NCI-H1105 treated with DMSO at 0.1 percent for 48 hours (cell line): ENCODE measurements around the gene ELMOD1.

Source experiments
- DNase-seq: peaks from one replicate; lab custom pipeline; 2025; lab: John Stamatoyannopoulos, UW

Gene ELMOD1

DNA sequence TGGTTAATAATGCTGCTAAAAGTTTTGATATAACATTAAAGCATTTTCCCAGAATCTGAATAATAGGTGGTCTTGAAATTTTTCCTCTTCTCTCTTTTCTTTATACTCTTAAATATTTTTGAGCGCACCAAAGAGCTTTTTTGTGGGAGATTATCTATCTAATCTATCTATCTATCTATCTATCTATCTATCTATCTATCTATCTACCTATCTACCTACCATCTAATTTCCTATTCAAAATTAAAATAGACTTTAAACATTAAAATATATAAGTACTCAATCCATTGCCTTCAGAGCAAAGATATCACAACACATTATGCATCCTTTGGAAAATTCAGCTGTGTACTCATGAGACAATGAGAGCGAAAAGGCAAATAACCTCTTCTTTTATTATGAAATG, 55.8 kb downstream of the ELMOD1 start:
- no peak for DNase-seq

DNA sequence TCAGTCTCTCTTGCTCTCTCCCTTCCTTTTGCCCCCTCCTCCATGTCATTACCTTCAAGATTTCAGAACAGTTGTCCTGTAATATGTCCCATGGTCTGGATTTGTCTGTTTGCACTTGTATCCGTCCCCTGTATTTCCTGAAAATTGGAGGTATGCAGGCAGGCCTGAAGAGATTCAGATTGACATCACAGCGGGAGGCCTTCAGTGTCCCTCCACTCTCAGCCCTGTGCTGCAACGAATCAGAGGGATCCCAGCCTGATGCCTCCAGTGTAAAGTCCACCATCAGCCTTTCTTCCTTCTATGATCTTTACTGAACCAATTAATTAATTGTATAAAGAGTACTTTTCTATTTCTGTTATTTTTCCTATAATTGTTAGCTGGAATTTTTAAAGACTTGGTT, 57.3 kb downstream of the ELMOD1 start:
- no peak for DNase-seq

DNA sequence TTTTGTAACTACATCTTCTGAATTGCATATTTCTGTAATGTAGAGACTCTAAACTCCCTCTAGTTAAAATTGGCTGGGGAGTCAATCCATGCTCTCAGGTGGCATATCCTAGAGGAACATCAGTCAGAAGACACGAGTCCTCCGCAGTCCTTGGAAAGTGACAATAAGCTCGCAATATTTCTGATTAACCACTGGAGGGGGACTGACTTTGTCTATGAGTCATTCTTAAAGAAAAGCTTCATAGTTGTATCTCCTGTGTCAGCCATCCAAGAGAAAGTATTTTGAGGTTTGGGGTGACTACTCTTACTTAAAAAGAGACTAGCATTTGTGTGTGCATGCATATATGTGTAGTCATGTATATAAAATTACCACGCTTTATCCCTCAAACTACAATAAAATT, 60.7 kb downstream of the ELMOD1 start:
- DNase-seq: no peak

DNA sequence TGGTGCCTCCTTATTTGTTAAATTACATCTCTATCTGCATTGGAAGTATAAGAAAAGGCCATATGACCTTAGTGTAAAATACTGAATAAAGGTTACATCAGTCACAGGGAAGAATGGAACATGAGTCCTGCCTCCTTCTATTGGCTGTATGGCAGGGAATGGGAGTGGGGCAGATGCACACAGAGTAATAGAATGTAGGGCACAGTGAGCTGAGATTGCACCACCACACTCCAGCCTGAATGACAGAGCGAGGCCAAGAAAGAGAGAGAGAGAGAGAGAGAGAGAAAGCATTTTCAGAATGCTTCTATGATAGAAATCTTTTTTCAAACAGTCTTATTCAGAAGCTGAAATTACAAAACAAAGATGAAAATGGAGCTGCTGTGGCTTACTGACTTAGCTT, 62.1 kb downstream of the ELMOD1 start:
- DNase-seq: no peak

DNA sequence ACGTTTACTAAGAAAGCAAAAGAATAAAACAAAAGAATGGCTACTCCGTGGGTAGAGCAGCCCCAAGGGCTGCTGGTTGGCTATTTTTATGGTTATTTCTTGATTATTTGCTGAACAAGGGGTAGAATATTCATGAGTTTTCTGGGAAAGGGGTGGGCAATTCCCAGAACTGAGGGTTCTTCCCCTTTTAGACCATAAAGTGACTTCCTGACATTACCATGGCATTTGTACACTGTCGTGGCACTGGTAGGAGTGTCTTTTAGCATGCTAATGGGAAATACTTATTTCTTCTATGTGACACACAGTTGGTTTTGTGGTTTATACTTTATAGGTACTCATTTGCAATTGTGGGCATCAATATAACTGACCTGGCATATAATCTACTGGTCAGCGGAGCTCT, 64.7 kb downstream of the ELMOD1 start:
- DNase-seq: no peak

DNA sequence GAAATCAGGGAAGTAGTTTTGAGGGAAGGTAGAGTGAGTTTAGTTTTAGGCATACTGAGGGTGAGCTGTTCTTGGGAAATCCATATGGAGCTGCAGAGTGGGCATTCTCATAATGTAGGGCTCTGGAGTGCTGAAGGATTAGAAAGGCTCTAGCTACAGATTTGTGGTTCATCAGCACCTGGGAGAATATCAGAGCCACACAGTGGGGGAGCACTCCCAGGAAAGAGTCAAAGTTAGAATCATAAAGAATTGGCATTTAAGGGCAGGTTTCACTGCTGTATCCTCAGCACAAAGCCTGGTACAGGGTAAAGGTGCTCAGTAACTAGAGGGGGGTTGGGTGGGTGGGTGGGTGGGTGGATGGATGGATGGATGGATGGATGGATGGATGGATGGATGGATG, 68.4 kb downstream of the ELMOD1 start:
- no peak for DNase-seq

DNA sequence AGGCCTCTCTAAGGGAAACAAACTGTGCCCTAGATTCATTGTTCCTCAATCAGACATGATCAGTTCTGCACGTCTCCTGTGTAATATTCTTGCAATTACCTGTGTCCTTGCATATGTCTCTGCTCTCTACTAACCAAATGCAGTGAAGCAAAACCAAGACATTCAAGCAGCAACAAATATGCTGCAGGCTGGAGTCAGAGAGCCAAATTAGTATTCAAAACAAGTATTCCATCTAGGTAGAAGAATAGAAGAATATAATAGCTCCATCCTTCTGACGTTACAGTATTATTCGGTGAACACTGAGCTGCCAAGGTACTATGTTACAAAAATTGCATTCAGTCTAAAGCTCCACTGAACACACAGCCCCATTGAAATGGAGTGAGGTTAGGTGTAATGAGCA, 69.1 kb downstream of the ELMOD1 start:
- DNase-seq: no peak

DNA sequence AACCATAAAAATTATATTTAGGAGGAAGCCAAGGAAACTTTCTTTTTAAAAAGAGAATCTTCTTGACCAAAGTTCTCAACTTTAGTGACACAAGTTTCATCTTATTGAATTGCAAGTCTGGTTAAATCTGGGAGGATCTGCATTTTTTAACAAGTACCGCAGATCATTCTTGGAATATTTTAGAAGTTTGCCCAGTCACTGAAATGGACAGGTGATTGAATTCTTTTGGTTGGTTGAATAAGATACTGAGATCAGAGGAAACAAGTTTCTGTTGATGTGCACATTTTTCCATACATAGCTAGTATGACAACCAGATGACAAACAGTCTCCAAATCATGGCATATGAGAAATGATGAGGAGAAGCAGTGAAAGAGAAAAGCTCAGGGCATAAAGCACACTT, 70.7 kb downstream of the ELMOD1 start:
- DNase-seq: no peak

DNA sequence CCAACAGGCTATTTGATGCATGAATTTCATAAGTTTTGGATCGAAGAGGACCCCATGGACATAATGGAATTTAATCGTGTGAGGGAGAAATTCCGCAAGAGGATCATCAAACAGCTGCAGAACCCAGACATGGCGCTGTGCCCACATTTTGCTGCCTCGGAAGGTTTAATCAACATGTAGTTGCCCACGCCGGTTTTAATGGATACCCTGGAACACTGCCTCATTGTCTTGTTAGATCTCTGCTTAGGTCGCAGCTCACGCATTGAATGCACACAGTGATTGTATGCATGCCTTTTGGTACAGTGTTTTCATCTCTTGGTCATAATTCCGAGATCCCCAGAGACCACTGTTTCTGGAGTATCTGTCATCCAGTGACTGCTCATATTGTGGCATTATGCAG, 74.1 kb downstream of the ELMOD1 start:
- peak; percentile 75 for DNase-seq

DNA sequence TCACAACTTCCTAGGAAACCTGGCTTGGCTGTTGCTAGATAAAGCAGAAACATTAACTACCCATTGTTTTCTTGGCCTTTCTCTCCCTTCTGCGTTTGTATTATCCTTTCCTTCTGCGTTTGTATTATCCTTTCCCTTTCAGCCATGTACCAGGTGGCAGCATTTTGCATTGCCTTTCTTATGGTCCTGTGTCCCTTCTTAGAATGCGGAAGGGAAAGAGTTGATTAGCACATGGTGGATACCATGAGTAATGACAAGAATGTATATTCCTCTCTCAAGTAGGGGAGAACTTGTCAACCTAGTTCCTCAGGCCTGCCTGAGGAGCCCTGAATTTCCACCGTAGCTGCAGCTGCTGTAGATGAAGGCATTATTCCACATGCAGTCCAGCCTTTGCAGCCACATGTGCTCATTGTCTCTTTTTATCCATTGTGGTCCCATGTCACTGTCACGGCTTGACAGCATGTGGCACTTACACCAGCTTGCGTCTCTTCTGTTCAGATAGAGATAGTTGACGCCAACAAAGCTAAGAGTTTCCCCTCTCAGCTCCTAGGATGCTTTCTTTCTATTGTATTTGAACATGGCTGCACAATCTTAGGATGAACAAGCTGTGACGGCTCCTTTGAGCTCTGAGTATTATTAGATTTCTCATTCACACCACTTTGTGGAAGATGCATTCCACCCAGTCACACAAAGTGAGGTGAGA, 76.1 kb downstream of the ELMOD1 start:
- DNase-seq: no peak

DNA sequence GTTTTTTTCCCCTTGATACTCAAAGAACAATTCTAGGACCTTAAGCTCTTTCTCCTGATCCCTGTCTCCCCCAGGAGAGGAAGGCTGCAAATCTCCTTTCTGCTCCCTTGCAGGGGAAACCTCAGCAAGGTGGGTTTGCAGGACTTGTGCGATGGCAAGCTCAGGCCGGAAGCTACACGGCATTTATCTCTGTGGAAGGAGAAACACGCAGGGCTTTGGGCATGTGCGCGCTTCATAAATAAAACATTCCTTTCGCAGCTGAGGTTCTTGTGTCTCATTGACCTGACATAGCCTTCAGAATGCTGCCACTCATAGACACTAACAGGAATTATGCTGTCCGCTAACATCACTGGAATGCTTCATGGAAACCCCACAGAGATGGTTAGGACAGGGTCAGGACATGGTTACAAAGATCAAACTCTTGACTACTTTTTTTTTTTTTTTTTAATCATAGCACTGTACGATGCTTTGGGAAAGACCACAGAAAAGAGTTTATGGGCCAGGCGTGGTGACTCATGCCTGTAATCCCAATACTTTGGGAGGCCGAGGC, 78.3 kb downstream of the ELMOD1 start:
- DNase-seq: no peak

DNA sequence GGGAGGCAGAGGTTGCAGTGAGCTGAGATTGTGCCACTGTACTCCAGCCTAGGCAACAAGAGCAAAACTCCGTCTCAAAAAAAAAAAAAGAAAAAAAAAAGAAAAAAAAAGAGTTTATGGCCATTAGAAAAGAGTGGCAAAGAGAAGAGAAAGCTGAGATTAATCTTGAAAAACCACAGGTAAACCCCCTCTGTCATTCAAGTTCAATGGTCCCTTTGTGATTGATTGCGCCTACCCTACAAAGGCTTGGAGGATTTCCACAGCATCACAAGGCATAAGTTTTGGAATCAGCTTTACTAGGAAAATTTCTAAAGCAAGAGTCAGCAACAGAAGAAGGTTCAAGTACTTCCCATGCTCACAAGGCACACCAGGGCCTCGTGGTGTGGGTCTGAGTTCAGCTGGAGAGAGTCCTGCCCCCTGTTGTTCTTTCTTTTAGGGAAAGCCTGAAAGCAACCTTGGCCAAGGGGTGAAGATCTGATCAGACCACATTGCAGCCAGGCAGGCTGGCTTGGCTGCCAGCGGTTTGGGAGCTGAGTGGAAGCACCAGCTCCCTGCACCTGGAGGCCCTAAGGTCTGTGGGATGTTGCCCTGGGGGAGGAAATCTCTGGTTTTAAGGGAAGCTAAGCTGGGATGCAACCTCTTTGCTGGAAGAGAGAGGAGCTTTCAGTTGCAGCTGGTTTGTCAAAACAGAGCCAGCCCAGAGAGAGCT, 79.1 kb downstream of the ELMOD1 start:
- DNase-seq: no peak

DNA sequence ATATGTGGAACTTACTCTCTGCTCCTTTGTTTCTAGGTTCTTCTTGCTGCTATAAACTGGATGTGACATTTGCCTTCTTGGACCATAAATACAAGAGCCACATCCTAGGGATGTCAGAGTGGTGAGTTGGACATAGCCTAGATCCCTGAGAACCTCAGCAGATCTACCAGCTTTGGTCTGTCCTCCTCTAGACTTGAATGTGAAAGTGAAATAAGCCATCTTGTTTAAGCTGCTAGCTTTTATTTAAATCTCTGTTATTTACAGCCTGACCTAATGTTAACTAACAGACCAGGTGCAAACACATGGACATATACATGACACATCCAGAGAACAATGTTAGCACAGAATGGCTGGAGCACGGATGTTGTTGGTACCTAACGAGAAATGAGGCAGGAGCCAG, 85.0 kb downstream of the ELMOD1 start:
- DNase-seq: no peak

DNA sequence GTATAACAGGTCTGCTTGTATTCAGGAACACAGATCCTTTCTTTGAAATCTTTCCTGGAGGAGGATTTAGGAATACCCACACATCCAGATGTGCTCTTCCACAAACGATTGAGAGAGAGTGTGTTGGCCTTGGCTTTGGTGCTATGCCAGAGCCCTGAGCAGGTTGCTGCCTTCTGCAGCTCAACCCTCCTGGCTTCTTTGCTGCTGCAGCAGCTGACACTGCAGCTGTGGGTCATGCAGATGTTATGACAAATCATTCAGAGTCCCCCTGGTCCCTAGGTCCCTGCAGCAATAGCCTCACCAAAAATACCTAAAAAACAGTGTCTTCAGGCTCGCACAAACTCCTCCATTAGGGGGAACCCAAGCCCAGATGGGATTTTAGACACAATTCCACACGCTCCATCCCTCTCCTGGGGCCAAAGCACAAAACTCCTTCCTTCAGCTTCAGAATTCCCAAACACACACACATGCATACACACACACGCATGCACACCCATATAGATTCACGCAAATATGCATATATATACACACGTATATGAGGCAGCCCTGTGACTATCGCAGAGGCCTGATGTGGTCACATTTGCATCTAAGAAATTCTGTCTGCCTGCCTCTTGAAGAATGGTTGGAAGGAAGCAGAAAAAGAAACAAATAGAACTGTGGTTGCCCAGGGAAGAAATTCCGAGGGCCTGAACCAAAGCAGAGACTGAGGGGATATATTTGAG, 85.5 kb downstream of the ELMOD1 start:
- no peak for DNase-seq

DNA sequence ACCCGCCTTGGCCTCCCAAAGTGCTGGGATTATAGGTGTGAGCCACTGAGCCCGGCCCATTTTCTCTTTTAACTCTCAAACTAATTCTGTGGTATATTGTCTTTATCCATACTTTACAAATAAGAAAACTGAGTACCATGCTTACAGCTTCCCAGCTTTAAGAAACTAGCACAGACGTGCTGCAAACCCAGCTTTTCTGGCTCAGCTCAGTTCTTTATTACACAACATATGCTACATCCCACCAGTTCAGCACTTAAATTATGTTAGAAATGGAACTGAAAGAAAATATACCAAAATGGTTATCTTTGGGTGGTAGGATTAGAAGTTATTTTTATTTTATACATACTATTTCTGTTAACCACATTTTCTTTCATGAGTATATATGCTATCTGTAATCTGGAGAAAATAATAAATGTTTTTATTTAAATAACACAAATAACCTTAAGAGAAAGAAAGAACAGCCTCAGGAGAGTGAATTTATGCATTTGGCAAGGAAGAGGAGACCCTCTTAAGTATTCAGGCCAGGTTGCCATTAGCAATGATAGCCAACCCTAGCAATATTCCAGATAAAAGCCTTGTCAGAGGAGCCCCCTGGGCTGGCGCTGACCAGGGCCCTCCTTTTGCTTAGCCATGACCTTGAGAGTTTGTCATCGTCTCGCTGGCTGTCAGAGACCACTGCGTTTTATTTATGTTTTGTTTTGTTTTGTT, 87.1 kb downstream of the ELMOD1 start:
- no peak for DNase-seq

DNA sequence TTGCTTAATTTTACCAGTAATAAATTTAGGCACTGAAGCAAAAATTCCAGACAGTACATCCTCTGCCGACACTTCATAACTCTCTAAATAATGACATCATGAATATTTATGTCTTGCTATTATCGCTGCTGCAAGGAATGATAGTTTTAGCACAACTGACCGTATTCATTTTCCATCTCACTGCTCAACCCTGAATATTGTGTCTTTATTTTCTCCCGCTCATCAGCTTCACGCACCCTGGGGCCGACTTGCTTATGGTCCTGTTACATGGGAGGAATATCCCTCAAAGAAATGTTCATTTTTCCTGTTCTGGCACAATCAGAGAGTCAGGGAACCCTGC, 87.7 kb downstream of the ELMOD1 start:
- DNase-seq: no peak

DNA sequence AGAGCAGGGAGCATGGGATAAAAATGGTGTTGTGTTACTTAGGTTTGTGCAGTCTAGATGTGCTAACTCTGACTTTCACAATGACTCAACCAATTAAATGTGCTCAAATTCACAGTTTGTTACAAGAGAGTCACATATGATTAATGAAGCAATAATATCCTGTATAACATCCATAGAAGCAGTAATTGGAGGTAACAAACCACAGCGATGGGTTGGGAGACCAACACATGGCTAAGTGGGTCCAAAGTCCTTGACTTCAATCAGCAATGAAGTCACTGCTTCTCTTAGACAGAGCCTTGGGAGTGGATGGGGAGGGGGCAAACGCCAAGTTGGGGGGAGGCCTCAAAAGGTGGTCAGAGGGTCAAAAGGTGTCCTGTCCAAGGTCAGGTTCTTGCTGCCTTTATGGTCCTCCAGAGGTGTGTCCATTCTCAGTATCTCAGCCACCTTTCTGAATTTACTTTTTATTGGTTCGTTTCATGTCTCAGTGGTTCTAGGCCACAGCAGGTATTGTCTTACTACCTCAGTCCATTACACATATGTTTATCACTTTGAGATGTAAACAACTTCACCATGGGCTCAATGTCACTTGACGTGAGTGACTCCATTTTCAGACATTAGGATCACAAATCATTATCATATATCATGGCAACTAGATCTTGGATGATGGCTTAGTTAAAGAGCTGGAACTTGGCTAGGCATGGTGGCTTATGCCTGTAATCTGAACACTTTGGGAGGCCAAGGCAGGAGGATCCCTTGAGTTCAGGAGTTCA, 88.5 kb downstream of the ELMOD1 start:
- DNase-seq: no peak

DNA sequence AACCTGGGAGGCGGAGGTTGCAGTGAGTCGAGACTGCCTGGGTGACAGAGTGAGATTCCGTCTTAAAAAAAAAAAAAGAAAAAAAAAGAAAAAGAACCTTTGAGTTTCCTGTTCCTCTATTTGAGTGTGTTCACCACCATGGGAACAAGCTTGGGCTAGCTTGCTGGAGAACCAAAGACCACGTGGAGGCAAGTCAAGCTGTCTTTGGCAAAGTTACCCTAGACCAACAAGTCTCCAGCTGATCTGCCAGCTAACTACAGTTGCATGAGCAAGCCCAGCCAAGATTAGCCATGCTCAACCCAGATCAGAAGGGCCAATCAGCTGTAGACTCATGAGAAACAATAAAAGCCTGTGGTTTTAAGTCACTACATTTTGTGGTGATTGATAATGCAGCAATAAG, 91.2 kb downstream of the ELMOD1 start:
- DNase-seq: no peak

DNA sequence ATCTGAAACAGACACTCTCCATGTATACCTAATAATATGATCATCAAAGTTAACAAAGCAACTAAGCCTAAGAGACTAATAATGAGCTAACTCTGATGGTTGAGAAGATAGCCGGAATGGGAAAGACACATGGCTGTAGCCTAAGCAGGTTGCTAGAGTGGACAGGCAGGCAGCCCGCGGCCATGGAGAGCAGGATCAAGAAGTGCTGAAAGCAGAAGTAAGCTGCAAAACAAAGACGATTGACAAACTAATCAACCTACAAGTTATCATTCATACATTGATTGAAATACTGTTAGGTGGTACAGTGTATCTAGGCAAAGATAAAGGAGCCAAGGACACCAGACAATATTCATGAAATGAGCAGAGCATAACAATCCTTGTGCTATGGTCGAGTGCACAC, 91.6 kb downstream of the ELMOD1 start:
- DNase-seq: no peak

DNA sequence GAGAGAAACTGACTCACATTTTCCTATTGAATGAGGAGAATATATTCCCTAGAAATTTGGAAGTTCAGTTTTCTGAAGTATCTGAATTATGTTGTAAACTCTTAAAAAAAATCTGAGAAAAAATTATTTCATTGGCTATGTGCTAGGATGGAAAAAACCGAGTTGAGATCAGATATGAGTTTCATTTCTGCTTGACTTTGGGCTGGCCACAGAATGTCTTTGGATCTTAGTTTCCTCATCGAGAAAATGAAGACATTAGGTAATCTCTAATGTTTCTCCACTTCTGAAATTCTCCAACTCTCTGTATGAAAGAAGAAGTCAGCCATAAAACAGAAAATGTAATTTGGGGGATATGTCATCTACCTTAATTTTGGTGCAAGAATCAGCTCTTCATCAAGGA, 92.1 kb downstream of the ELMOD1 start:
- no peak for DNase-seq

DNA sequence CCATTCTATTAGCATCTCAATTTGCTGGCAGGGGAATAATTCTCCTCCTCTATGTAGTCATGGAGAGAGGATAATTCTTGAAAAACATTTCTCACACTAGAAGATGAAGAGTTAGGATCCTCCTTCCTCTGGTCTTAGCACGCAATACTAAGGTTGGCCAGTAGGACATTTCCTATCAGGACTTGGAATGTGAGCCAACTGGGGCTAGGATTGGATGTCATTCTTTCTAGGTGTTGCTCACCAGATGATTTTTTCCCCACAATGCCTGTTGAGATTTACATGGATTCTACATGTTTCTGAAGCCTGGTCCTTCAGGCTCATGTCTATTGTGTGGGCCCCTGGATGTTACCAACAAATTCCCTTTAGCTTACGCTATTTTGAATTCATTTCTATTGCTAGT, 92.9 kb downstream of the ELMOD1 start:
- no peak for DNase-seq
